ENCODE data around the gene SAP30BP. TPM values are rescaled to one million over a fixed set of nuclear protein-coding genes. Genes with fewer than 3 reads are reported as not detected.

Gene SAP30BP
- total RNA-seq, 1 donor from 2014 or later, result 125 TPM

GRCh38 chr17:75719732-75720131, 52.6 kb downstream of the SAP30BP start:
- DNase-seq (ENCODE audit: low spot score), result no peak
- H3K4me1 Mint-ChIP-seq (ENCODE audit: unreplicated experiment), result no peaks in the 10 kb centered on the region
- no peaks in the 10 kb centered on the region for H3K9me3 Mint-ChIP-seq (ENCODE audit: unreplicated experiment)
- H3K27ac Mint-ChIP-seq (ENCODE audit: unreplicated experiment), result no peak overlapping the region
- H3K36me3 Mint-ChIP-seq (ENCODE audit: low read depth, unreplicated experiment), result no peaks in the 10 kb centered on the region
- TF ChIP-seq, protein P1, sequence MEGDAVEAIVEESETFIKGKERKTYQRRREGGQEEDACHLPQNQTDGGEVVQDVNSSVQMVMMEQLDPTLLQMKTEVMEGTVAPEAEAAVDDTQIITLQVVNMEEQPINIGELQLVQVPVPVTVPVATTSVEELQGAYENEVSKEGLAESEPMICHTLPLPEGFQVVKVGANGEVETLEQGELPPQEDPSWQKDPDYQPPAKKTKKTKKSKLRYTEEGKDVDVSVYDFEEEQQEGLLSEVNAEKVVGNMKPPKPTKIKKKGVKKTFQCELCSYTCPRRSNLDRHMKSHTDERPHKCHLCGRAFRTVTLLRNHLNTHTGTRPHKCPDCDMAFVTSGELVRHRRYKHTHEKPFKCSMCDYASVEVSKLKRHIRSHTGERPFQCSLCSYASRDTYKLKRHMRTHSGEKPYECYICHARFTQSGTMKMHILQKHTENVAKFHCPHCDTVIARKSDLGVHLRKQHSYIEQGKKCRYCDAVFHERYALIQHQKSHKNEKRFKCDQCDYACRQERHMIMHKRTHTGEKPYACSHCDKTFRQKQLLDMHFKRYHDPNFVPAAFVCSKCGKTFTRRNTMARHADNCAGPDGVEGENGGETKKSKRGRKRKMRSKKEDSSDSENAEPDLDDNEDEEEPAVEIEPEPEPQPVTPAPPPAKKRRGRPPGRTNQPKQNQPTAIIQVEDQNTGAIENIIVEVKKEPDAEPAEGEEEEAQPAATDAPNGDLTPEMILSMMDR (IDR thresholded peaks at IDR 0.05; ENCODE audit: unreplicated experiment), result no peak
- peaks cover 6% of the 10 kb centered on the region for H3K27me3 Mint-ChIP-seq (ENCODE audit: unreplicated experiment)
- no peak overlapping the region for H3K4me3 Mint-ChIP-seq (ENCODE audit: unreplicated experiment)

GRCh38 chr17:75720656-75721462, 53.7 kb downstream of the SAP30BP start, which contains the start of gene ITGB4:
ITGB4 (plus strand) TSS chr17:75721459; CDS start chr17:75724704, 3,245 bp downstream.
- peak within 1 kb of the TSS; percentile 16 for H3K27ac Mint-ChIP-seq (ENCODE audit: unreplicated experiment)
- H3K9me3 Mint-ChIP-seq (ENCODE audit: unreplicated experiment), result no peaks in the 10 kb centered on the region
- H3K4me1 Mint-ChIP-seq (ENCODE audit: unreplicated experiment), result no peaks in the 10 kb centered on the region
- H3K36me3 Mint-ChIP-seq (ENCODE audit: low read depth, unreplicated experiment), result no peaks in the 10 kb centered on the region
- peaks cover 6% of the 10 kb centered on the region for H3K27me3 Mint-ChIP-seq (ENCODE audit: unreplicated experiment)
- TF ChIP-seq, protein P1 (IDR thresholded peaks at IDR 0.05; ENCODE audit: unreplicated experiment), result no peak
- H3K4me3 Mint-ChIP-seq (ENCODE audit: unreplicated experiment), result peak within 1 kb of the TSS; percentile 40
- peak; percentile 16 for DNase-seq (ENCODE audit: low spot score)

DNA sequence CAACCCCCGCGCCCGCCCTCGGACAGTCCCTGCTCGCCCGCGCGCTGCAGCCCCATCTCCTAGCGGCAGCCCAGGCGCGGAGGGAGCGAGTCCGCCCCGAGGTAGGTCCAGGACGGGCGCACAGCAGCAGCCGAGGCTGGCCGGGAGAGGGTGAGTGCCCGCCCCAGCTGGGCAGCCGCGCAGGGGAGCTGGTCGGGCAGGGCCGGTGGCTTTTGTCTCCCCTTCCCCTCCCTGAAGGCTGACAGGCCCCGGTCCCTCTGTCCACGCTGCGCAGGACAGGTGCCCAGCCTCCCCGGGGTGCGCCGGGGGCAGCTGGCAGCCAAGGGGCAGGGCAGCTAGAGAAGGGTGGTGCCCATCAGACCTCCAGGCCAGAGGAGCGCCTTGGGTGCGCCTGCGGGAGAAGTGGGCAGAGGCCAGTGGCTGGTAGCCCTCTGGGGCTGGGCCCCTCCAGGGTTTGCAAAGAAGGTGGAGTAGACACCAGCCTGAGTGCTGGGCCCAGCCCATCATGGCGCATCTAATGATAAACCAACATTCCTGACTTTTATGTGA, 54.4 kb downstream of the SAP30BP start:
- no peaks in the 10 kb centered on the region for H3K36me3 Mint-ChIP-seq (ENCODE audit: low read depth, unreplicated experiment)
- no peaks in the 10 kb centered on the region for H3K4me1 Mint-ChIP-seq (ENCODE audit: unreplicated experiment)
- H3K27me3 Mint-ChIP-seq (ENCODE audit: unreplicated experiment), result peaks cover 6% of the 10 kb centered on the region
- TF ChIP-seq, protein P1 (IDR thresholded peaks at IDR 0.05; ENCODE audit: unreplicated experiment), result no peak
- H3K4me3 Mint-ChIP-seq (ENCODE audit: unreplicated experiment), result no peak overlapping the region
- H3K9me3 Mint-ChIP-seq (ENCODE audit: unreplicated experiment), result no peaks in the 10 kb centered on the region
- peak; percentile 28 for DNase-seq (ENCODE audit: low spot score)
- no peak overlapping the region for H3K27ac Mint-ChIP-seq (ENCODE audit: unreplicated experiment)

DNA sequence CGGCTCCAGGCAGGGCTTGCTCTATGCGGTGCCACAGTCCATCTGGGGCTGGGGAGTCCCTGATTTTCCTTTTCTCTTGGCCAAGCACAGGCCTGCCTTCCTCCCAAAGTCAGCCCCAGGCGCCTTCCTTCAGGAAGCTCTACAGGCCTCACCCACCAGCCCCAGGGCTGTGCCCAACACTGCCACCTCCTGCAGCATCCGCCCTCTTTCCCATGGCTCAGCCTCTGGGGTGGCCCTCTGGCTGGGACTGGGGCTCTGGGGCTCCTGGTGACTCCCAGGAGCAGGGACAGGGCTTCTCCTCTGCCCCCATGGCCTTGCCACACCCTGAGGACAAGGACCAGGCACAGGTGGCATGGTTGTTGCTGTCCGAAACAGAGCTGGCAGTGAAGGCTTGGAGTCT, 54.9 kb downstream of the SAP30BP start:
- H3K36me3 Mint-ChIP-seq (ENCODE audit: low read depth, unreplicated experiment), result no peaks in the 10 kb centered on the region
- H3K4me1 Mint-ChIP-seq (ENCODE audit: unreplicated experiment), result no peaks in the 10 kb centered on the region
- no peak for DNase-seq (ENCODE audit: low spot score)
- H3K27me3 Mint-ChIP-seq (ENCODE audit: unreplicated experiment), result peaks cover 6% of the 10 kb centered on the region
- TF ChIP-seq, protein P1 (IDR thresholded peaks at IDR 0.05; ENCODE audit: unreplicated experiment), result no peak
- H3K4me3 Mint-ChIP-seq (ENCODE audit: unreplicated experiment), result no peak overlapping the region
- H3K27ac Mint-ChIP-seq (ENCODE audit: unreplicated experiment), result no peak overlapping the region
- H3K9me3 Mint-ChIP-seq (ENCODE audit: unreplicated experiment), result no peaks in the 10 kb centered on the region

DNA sequence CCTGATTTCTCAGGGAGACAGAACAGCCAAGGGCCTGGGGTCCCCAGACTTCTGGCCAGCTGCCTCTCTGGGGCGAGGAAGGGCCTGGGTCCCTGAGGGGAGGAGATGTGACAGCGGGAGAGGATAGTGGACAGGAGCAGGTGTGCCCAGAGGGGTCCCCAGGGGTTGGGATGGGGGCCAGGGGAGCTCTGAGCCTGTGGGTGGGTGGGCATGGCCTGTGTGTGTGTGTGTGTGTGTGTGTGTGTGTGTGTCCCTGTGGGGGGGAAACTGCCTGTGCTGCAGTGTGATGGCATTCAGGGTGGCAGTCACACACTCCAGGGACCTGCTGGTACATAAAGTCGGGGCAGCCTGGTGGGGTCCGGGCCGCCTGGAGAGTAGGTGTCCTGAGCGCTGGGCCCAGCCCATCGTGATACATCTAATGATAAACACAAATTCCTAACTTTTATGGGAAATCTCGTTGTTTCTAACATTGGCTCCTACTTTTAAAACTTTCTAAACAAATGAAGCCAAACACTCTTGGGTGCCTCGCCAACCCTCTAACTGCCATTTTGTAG, 55.5 kb downstream of the SAP30BP start:
- Mint-ChIP-seq H3K27ac (ENCODE audit: unreplicated experiment) (no peak overlapping the region), H3K36me3 (ENCODE audit: low read depth, unreplicated experiment) (no peaks in the 10 kb centered on the region), H3K4me3 (ENCODE audit: unreplicated experiment) (no peak overlapping the region), H3K9me3 (ENCODE audit: unreplicated experiment) (no peaks in the 10 kb centered on the region), H3K27me3 (ENCODE audit: unreplicated experiment) (peaks cover 6% of the 10 kb centered on the region), H3K4me1 (ENCODE audit: unreplicated experiment) (no peaks in the 10 kb centered on the region)
- TF ChIP-seq, protein P1 (IDR thresholded peaks at IDR 0.05; ENCODE audit: unreplicated experiment), result no peak
- DNase-seq (ENCODE audit: low spot score), result no peak

Measured in endothelial cell (in vitro differentiated cells).